Lower lobe of right lung (tissue), 2 donors: Measurements from ENCODE around the gene AIFM1. TPM values are rescaled to one million over a fixed set of nuclear protein-coding genes. Genes with fewer than 3 reads are reported as not detected.

Experiments used
- ATAC-seq, 2 donors: fragments of 200-7000 bp; cut with Tn5 transposase; one replicate each; pipeline ENCODE4 v1.9.1; 2020 to 2022; ENCODE audit warnings: mild to moderate bottlenecking in 2 of 2, moderate library complexity in 2 of 2
- DNase-seq: peaks from one replicate; pipeline ENCODE4 v3.0.0-alpha.2; 2020
- H3K27ac ChIP-seq: fragments of 200-600 bp; one replicate; pipeline ENCODE4 v1.8.0; 2022
- H3K27me3 ChIP-seq: fragments of 200-600 bp; one replicate; pipeline ENCODE4 v1.8.0; 2022; ENCODE audit warnings: low read depth
- H3K36me3 ChIP-seq: fragments of 200-600 bp; one replicate; pipeline ENCODE4 v1.8.0; 2022; ENCODE audit warnings: mild to moderate bottlenecking
- H3K4me1 ChIP-seq: fragments of 200-600 bp; one replicate; pipeline ENCODE4 v1.8.0; 2022
- H3K4me3 ChIP-seq: fragments of 200-600 bp; one replicate; pipeline ENCODE4 v1.8.0; 2022; ENCODE audit warnings: mild to moderate bottlenecking
- H3K9me3 ChIP-seq: fragments of 200-600 bp; one replicate; pipeline ENCODE4 v1.8.0; 2022
- CTCF ChIP-seq: fragments of 200-600 bp; IDR thresholded peaks from one replicate; pipeline ENCODE4 v1.8.0; 2022; ENCODE audit warnings: antibody characterized with exemption, mild to moderate bottlenecking
- intact Hi-C: fragments of 100-400 bp; cut with DNase I; formaldehyde crosslinking; loops from one replicate; pipeline ENCODE4 v1.11.0; 2022
- total RNA-seq: library from RNA; stranded (reverse); fragmentation: NEBNext Ultra II Directional; extraction: Animal tissue kit (Norgen Biotek cat#: 25700); gene quantifications from one replicate; pipeline ENCODE4 v1.2.1, GENCODE V29; 2021
- donor health status: DM: no; HTN: yes; CAD: no; lungs with severe emphysema.

Gene AIFM1
- total RNA-seq, 1 donor from 2014 or later = 23.1 TPM

- Histone ChIP-seq H3K4me3 (no peak overlapping the region), H3K36me3 (peaks cover 6% of the 10 kb centered on the region), H3K4me1 (peaks cover 8% of the 10 kb centered on the region), H3K27ac (no peak overlapping the region), H3K9me3 (no peaks in the 10 kb centered on the region), H3K27me3 (no peaks in the 10 kb centered on the region)
- TF ChIP-seq CTCF = no peak
- ATAC-seq (no peak), DNase-seq (no peak)
- intact Hi-C loops = no loop called here
Measured at GRCh38 chrX:130159776-130160175, 5.9 kb downstream of the AIFM1 start.

- Histone ChIP-seq H3K27ac (no peak overlapping the region), H3K36me3 (peaks cover 8% of the 10 kb centered on the region), H3K4me3 (no peak overlapping the region), H3K9me3 (no peaks in the 10 kb centered on the region), H3K4me1 (no peaks in the 10 kb centered on the region), H3K27me3 (no peaks in the 10 kb centered on the region)
- no peak for TF ChIP-seq CTCF
- DNase-seq = no peak
- intact Hi-C loops = no loop called here
- no peak for ATAC-seq
Measured at GRCh38 chrX:130158311-130158710, 7.3 kb downstream of the AIFM1 start.

GRCh38 chrX:130155564-130155963, 10.1 kb downstream of the AIFM1 start:
- intact Hi-C loops = no loop called here
- Histone ChIP-seq H3K4me1 (no peaks in the 10 kb centered on the region), H3K27me3 (no peaks in the 10 kb centered on the region), H3K4me3 (no peak overlapping the region), H3K27ac (no peak overlapping the region), H3K36me3 (peaks cover 8% of the 10 kb centered on the region), H3K9me3 (no peaks in the 10 kb centered on the region)
- TF ChIP-seq CTCF = no peak
- DNase-seq (no peak), ATAC-seq (no peak)

GRCh38 chrX:130147631-130148030, 18.0 kb downstream of the AIFM1 start:
- intact Hi-C loops = no loop called here
- Histone ChIP-seq H3K4me1 (no peaks in the 10 kb centered on the region), H3K36me3 (peaks cover 23% of the 10 kb centered on the region), H3K4me3 (no peak overlapping the region), H3K27ac (no peak overlapping the region), H3K9me3 (no peaks in the 10 kb centered on the region), H3K27me3 (no peaks in the 10 kb centered on the region)
- DNase-seq (no peak), ATAC-seq (no peak)
- TF ChIP-seq CTCF = no peak

GRCh38 chrX:130145123-130145522, 20.5 kb downstream of the AIFM1 start:
- TF ChIP-seq CTCF = no peak
- intact Hi-C loops = no loop called here

GRCh38 chrX:130144509-130144908, 21.1 kb downstream of the AIFM1 start:
- intact Hi-C loops = no loop called here
- Histone ChIP-seq H3K4me1 (no peaks in the 10 kb centered on the region), H3K36me3 (peaks cover 28% of the 10 kb centered on the region), H3K27me3 (no peaks in the 10 kb centered on the region), H3K4me3 (no peak overlapping the region), H3K27ac (no peak overlapping the region), H3K9me3 (no peaks in the 10 kb centered on the region)
- DNase-seq (no peak), ATAC-seq (no peak)
- TF ChIP-seq CTCF = no peak

More at GRCh38 chrX:130145123-130145522, 20.5 kb downstream of the AIFM1 start:
- no peak for DNase-seq
- Histone ChIP-seq H3K4me1 (no peaks in the 10 kb centered on the region), H3K9me3 (no peaks in the 10 kb centered on the region), H3K27ac (no peak overlapping the region), H3K36me3 (peaks cover 28% of the 10 kb centered on the region), H3K27me3 (no peaks in the 10 kb centered on the region), H3K4me3 (no peak overlapping the region)
- no peak for ATAC-seq
